Transverse colon (tissue), 4 donors: ENCODE data around the gene SKOR2.

Experiments
- EP300 ChIP-seq: sonication (generic); formaldehyde crosslinking; IDR thresholded peaks from one replicate; pipeline ENCODE4 v1.6.1; 2017; ENCODE audit warnings: antibody characterized with exemption, low read depth
- POLR2A ChIP-seq: fragments of 450-650 bp; IDR thresholded peaks from one replicate; pipeline ENCODE4 v1.6.1; 2016; ENCODE audit warnings: antibody characterized with exemption, mild to moderate bottlenecking, moderate library complexity
- POLR2AphosphoS5 ChIP-seq, 3 donors: sonication (generic); formaldehyde crosslinking; IDR thresholded peaks; one replicate each; pipeline ENCODE4 v1.6.1; 2016; ENCODE audit warnings: antibody characterized with exemption in 3 of 3
- TF ChIP-seq, protein P1 (sequence below), 5 experiments: fragments of 200-600 bp in 3 of 5; fragments of 450-650 bp in 2 of 5; sonication (generic) in 3 of 5; IDR thresholded peaks; 1 replicate in 2 of 5; 2 replicates in 3 of 5; pipeline ENCODE4 v1.5.1; 2016 to 2017; ENCODE audit warnings: antibody characterized with exemption in 5 of 5, inconsistent platforms in 3 of 5, mild to moderate bottlenecking in 2 of 5, moderate library complexity in 1 of 5

GRCh38 chr18:47187721-47188120, 63.7 kb downstream of the SKOR2 start:
- TF ChIP-seq EP300 (no peak), POLR2AphosphoS5 (IDR thresholded peaks at IDR 0.05) (no peak), POLR2A (no peak)
- TF ChIP-seq, protein P1, sequence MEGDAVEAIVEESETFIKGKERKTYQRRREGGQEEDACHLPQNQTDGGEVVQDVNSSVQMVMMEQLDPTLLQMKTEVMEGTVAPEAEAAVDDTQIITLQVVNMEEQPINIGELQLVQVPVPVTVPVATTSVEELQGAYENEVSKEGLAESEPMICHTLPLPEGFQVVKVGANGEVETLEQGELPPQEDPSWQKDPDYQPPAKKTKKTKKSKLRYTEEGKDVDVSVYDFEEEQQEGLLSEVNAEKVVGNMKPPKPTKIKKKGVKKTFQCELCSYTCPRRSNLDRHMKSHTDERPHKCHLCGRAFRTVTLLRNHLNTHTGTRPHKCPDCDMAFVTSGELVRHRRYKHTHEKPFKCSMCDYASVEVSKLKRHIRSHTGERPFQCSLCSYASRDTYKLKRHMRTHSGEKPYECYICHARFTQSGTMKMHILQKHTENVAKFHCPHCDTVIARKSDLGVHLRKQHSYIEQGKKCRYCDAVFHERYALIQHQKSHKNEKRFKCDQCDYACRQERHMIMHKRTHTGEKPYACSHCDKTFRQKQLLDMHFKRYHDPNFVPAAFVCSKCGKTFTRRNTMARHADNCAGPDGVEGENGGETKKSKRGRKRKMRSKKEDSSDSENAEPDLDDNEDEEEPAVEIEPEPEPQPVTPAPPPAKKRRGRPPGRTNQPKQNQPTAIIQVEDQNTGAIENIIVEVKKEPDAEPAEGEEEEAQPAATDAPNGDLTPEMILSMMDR (IDR thresholded peaks at IDR 0.05) = no peak
